PC-3 (cell line): ENCODE results near the gene TMEM212.

Source experiments
- EZH2phosphoT487 ChIP-seq: fragments of 300-600 bp; sonication (generic); IDR thresholded peaks from 2 replicates; pipeline ENCODE4 v1.6.1; 2018; ENCODE audit warnings: mild to moderate bottlenecking, antibody characterized with exemption, low read length, borderline replicate concordance
- TF ChIP-seq, protein P1 (sequence below): fragments of 300-600 bp; sonication (generic); conservative IDR thresholded peaks from 2 replicates; pipeline ENCODE4 v1.5.1; 2017; ENCODE audit warnings: antibody characterized with exemption, low read depth, mild to moderate bottlenecking, low read length

DNA sequence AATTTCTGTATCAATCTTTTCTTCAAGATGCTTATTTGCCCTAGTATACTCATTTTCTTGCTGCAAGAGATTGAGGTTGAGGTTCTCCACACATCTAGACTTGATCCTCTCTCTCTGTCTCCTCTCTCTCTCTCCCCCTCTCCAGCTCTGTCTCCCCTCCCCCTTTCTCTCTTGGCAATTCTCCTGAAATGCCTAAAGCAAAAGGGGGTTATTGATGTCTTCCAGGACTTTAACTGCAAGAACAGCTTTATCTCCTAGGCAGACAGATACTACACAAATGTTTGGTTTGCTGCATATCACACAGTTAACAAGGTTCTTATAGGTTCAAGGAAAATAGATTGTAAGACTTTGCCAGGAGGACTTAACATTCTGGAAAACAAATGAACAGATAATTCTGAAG lies 52.1 kb downstream of the TMEM212 start:
- TF ChIP-seq, protein P1, sequence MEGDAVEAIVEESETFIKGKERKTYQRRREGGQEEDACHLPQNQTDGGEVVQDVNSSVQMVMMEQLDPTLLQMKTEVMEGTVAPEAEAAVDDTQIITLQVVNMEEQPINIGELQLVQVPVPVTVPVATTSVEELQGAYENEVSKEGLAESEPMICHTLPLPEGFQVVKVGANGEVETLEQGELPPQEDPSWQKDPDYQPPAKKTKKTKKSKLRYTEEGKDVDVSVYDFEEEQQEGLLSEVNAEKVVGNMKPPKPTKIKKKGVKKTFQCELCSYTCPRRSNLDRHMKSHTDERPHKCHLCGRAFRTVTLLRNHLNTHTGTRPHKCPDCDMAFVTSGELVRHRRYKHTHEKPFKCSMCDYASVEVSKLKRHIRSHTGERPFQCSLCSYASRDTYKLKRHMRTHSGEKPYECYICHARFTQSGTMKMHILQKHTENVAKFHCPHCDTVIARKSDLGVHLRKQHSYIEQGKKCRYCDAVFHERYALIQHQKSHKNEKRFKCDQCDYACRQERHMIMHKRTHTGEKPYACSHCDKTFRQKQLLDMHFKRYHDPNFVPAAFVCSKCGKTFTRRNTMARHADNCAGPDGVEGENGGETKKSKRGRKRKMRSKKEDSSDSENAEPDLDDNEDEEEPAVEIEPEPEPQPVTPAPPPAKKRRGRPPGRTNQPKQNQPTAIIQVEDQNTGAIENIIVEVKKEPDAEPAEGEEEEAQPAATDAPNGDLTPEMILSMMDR = no peak
- TF ChIP-seq EZH2phosphoT487 = no peak
